PFSK-1 (cell line): ENCODE data around the gene SCN5A.

ENCODE experiments used
- FOXP2 ChIP-seq: optimal IDR thresholded peaks from 2 replicates; pipeline ENCODE3; 2011; ENCODE audit warnings: borderline replicate concordance, control low read depth, inconsistent platforms; ENCODE audit not compliant: insufficient read depth; ENCODE audit errors: extremely low read length, extremely low read depth
- POLR2AphosphoS5 ChIP-seq: IDR thresholded peaks from 2 replicates; pipeline ENCODE4 v1.6.1; 2012; ENCODE audit warnings: low read depth, mild to moderate bottlenecking, control low read depth, low read length, moderate library complexity
- SIN3A ChIP-seq: IDR thresholded peaks from 2 replicates; pipeline ENCODE4 v1.6.1; 2012; ENCODE audit warnings: mild to moderate bottlenecking, low read length, moderate library complexity, borderline replicate concordance; ENCODE audit not compliant: insufficient read depth
- TAF1 ChIP-seq: IDR thresholded peaks from 2 replicates; pipeline ENCODE4 v1.6.1; 2012; ENCODE audit warnings: low read length, control low read depth, borderline replicate concordance; ENCODE audit not compliant: insufficient read depth
- TF ChIP-seq, protein P1 (sequence below), 2 experiments: IDR thresholded peaks; 2 replicates each; pipeline versions ENCODE4 v1.6.1 to v1.8.0; 2011 to 2012; ENCODE audit warnings: low read depth in 2 of 2, low read length in 2 of 2, control low read depth in 1 of 2, inconsistent platforms in 1 of 2, mild to moderate bottlenecking in 1 of 2, moderate library complexity in 1 of 2; ENCODE audit not compliant: insufficient read depth in 1 of 2

Gene SCN5A

DNA sequence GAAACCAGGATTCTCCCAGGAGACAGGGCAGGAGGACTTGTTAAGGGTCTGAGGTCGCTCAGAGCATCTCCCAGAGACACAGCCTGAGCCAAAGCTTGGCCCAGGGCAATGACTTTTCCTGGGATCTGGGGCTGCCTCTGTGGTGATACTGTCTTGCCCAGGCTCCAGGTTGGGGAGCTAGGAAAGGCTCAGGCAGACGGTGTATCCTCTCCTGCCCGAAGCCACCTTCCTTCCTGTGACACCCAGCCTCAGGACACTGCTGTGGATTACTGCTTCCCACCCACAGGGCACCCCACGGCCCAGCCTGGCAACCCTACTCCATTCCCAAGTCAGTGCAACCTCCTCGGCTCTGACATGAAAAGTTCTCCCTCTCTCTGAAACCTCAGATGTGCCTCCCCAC, 31.9 kb downstream of the SCN5A start:
- TF ChIP-seq TAF1, result no peak
- TF ChIP-seq, protein P1, sequence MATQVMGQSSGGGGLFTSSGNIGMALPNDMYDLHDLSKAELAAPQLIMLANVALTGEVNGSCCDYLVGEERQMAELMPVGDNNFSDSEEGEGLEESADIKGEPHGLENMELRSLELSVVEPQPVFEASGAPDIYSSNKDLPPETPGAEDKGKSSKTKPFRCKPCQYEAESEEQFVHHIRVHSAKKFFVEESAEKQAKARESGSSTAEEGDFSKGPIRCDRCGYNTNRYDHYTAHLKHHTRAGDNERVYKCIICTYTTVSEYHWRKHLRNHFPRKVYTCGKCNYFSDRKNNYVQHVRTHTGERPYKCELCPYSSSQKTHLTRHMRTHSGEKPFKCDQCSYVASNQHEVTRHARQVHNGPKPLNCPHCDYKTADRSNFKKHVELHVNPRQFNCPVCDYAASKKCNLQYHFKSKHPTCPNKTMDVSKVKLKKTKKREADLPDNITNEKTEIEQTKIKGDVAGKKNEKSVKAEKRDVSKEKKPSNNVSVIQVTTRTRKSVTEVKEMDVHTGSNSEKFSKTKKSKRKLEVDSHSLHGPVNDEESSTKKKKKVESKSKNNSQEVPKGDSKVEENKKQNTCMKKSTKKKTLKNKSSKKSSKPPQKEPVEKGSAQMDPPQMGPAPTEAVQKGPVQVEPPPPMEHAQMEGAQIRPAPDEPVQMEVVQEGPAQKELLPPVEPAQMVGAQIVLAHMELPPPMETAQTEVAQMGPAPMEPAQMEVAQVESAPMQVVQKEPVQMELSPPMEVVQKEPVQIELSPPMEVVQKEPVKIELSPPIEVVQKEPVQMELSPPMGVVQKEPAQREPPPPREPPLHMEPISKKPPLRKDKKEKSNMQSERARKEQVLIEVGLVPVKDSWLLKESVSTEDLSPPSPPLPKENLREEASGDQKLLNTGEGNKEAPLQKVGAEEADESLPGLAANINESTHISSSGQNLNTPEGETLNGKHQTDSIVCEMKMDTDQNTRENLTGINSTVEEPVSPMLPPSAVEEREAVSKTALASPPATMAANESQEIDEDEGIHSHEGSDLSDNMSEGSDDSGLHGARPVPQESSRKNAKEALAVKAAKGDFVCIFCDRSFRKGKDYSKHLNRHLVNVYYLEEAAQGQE (IDR thresholded peaks at IDR 0.05; ENCODE audit: insufficient read depth in 1 of 2, low read depth in 2 of 2, low read length in 2 of 2), result no peak
- TF ChIP-seq POLR2AphosphoS5, result no peak
- no peak for TF ChIP-seq FOXP2

DNA sequence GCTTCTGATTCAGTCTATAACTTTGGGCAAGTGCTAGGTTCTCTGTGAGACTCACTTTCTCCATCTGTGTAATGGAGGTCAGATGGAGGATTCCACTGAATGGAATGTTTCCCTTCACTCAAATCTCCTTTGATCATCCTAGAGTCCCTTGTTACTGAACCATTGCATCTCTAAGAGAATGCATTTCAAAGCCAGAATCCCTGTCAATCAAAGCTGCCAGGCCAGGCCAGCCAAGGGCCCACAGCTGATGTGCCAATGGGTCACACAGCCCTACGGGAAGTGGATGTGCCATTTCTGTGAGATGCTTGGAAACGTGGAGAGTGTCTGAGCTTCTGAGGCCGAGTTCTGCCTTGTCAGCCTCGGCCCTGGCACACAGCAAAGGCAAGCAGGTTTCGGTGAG, 32.4 kb downstream of the SCN5A start:
- TF ChIP-seq POLR2AphosphoS5 (no peak), SIN3A (no peak), TAF1 (no peak), FOXP2 (no peak)
- TF ChIP-seq, protein P1 (IDR thresholded peaks at IDR 0.05; ENCODE audit: insufficient read depth in 1 of 2, low read depth in 2 of 2, low read length in 2 of 2), result no peak

DNA sequence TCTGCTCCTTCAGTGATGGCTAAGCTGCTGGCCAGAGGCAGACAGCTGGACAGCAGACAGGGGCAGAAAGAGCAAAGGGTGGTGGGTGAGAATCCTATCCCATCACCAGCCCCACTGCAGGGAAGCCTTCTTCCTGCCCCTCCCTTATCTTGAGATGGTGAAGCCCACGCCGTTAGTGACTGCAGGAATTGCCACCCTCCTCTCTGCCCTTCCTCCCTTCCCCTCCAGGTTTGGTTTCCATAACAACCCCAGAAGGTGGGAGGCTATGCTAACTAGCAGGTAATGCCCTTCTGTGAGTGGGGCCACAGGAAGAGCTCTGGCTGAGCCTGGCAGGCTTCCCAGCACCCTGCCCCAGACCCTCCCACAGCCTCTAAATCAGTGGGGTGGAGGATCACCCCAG, 32.8 kb downstream of the SCN5A start:
- TF ChIP-seq TAF1, result no peak
- no peak for TF ChIP-seq FOXP2
- TF ChIP-seq SIN3A, result no peak
- TF ChIP-seq POLR2AphosphoS5, result no peak
- TF ChIP-seq, protein P1 (IDR thresholded peaks at IDR 0.05; ENCODE audit: insufficient read depth in 1 of 2, low read depth in 2 of 2, low read length in 2 of 2), result no peak

DNA sequence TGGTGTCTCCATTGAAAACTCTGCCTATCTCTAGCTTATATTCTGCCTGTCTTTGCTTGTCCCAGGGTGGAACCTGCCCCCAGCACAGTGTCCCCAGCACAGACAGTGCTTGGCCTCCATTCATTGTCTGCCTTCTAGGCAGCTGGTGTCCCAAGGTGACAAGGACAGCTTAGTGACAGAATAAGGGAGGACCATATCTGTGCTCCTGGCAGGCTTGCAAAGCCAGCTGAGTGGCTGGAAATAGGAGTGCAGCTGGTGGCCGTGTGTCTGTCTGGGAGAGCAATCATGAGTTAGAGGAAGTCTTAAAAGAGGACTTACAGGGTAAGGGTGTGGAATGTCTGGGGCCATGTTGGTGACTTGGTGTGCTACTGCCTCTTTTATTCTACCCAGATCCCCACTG, 33.4 kb downstream of the SCN5A start:
- TF ChIP-seq, protein P1 (IDR thresholded peaks at IDR 0.05; ENCODE audit: insufficient read depth in 1 of 2, low read depth in 2 of 2, low read length in 2 of 2), result no peak
- no peak for TF ChIP-seq POLR2AphosphoS5
- no peak for TF ChIP-seq SIN3A

DNA sequence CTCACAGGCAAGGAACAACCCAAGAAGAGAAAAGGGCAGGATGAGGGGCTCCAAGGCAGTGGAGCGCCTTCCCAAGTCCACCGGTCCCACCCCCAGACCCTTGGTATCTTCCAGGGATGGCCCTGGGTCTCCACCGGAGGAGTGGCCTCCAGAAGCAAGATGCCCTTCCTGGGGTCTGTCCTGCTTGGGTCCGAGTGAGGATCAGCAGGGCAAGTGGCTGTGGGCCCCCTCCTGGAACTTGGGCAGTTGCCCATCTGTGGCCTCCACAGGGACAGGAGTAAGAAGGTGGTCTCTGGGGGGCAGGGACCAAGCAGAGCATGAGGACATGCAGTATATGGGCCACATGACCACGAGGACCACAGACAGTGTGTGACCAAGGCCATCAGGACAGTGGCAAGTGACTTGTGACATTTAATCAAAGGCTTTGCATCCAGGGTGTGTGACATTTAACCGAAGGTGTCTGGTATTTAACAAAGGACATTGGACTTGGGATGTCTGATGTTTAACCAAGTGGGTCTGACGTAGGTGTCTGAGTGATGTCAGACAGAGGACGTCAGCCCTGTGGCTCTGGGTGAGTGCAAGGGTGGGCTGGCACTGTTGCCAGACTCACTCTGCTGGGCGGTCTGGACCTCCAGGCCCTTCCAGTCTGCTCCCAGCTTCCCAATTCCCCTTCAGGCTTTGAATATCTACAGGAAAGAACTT, 34.7 kb downstream of the SCN5A start:
- TF ChIP-seq FOXP2 (no peak), POLR2AphosphoS5 (no peak), TAF1 (no peak), SIN3A (no peak)
- TF ChIP-seq, protein P1 (IDR thresholded peaks at IDR 0.05; ENCODE audit: insufficient read depth in 1 of 2, low read depth in 2 of 2, low read length in 2 of 2), result no peak
